Upper lobe of left lung (tissue), 4 donors: ENCODE results near the gene KRT78.

ENCODE experiments used
- EP300 ChIP-seq, 4 donors: sonication (generic); formaldehyde crosslinking; IDR thresholded peaks; one replicate each; pipeline ENCODE4 v1.5.1; 2017; ENCODE audit warnings: antibody characterized with exemption in 4 of 4, control low read depth in 2 of 4
- POLR2A ChIP-seq, 4 donors: fragments of 450-650 bp; IDR thresholded peaks; one replicate each; pipeline ENCODE4 v1.5.1; 2016 to 2017; ENCODE audit warnings: antibody characterized with exemption in 4 of 4, mild to moderate bottlenecking in 2 of 4
- POLR2AphosphoS5 ChIP-seq, 2 donors: sonication (generic); formaldehyde crosslinking; IDR thresholded peaks; one replicate each; pipeline ENCODE4 v1.5.1; 2017; ENCODE audit warnings: antibody characterized with exemption in 2 of 2
- TF ChIP-seq, protein P1 (sequence below), 6 experiments: fragments of 450-650 bp in 4 of 6; fragments of 200-600 bp in 2 of 6; sonication (generic) in 2 of 6; IDR thresholded peaks; one replicate each; pipeline ENCODE4 v1.5.1; 2016 to 2019; ENCODE audit warnings: antibody characterized with exemption in 6 of 6

GRCh38 chr12:52828591-52829021 lies 20.2 kb downstream of the KRT78 start:
- TF ChIP-seq, protein P1, sequence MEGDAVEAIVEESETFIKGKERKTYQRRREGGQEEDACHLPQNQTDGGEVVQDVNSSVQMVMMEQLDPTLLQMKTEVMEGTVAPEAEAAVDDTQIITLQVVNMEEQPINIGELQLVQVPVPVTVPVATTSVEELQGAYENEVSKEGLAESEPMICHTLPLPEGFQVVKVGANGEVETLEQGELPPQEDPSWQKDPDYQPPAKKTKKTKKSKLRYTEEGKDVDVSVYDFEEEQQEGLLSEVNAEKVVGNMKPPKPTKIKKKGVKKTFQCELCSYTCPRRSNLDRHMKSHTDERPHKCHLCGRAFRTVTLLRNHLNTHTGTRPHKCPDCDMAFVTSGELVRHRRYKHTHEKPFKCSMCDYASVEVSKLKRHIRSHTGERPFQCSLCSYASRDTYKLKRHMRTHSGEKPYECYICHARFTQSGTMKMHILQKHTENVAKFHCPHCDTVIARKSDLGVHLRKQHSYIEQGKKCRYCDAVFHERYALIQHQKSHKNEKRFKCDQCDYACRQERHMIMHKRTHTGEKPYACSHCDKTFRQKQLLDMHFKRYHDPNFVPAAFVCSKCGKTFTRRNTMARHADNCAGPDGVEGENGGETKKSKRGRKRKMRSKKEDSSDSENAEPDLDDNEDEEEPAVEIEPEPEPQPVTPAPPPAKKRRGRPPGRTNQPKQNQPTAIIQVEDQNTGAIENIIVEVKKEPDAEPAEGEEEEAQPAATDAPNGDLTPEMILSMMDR (IDR thresholded peaks at IDR 0.05) = no peak
- no peak for TF ChIP-seq EP300 (IDR thresholded peaks at IDR 0.05)
- no peak for TF ChIP-seq POLR2A (IDR thresholded peaks at IDR 0.05)
- TF ChIP-seq POLR2AphosphoS5 (IDR thresholded peaks at IDR 0.05) = no peak
